Choroid plexus epithelial cell (primary cell): ENCODE results near the gene HELZ.
"Not testable (repeated sequence)": the region's sequence is repeated elsewhere in the genome, so short reads cannot be mapped to it uniquely, and the experiment has no call there.

Experiments used
- DNase-seq: peaks from one replicate; pipeline ENCODE4 v3.0.0-alpha.2; 2010; ENCODE audit warnings: low read depth
- H3K4me3 ChIP-seq: 2 replicates; pipeline ENCODE4 v1.5.1; 2011; ENCODE audit warnings: low read depth, mild to moderate bottlenecking, control low read depth, low read length, moderate library complexity
- TF ChIP-seq, protein P1 (sequence below): conservative IDR thresholded peaks from 2 replicates; pipeline ENCODE4 v1.5.1; 2011; ENCODE audit warnings: low read depth, mild to moderate bottlenecking, control low read depth, inconsistent platforms, low read length, moderate library complexity

The HELZ gene

GRCh38 chr17:67044016-67044772 is 200.8 kb downstream of the HELZ start, which contains the start of gene CACNG1:
Gene CACNG1 (plus strand): TSS chr17:67044554. CDS start chr17:67044661, 107 bp downstream.
- TF ChIP-seq, protein P1, sequence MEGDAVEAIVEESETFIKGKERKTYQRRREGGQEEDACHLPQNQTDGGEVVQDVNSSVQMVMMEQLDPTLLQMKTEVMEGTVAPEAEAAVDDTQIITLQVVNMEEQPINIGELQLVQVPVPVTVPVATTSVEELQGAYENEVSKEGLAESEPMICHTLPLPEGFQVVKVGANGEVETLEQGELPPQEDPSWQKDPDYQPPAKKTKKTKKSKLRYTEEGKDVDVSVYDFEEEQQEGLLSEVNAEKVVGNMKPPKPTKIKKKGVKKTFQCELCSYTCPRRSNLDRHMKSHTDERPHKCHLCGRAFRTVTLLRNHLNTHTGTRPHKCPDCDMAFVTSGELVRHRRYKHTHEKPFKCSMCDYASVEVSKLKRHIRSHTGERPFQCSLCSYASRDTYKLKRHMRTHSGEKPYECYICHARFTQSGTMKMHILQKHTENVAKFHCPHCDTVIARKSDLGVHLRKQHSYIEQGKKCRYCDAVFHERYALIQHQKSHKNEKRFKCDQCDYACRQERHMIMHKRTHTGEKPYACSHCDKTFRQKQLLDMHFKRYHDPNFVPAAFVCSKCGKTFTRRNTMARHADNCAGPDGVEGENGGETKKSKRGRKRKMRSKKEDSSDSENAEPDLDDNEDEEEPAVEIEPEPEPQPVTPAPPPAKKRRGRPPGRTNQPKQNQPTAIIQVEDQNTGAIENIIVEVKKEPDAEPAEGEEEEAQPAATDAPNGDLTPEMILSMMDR = no peak

DNA sequence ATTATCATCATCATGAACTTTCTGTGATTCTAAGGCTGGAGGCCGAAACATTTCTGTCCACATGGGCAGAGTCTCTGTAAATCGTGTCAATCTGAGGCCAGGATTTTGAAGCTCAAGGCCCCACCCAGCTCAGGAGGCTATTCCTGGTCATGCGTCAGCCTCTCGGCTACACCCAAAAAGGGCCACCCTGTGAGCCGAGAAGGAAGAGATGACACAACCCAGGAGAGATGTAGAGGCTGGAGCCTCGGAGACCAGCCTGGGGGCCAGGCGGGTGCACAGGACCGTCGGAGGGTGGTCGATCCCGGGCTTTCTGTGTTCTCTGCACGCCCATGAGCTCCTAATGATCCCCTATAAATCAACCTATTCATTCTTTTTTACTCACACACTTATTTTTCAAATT is 201.7 kb downstream of the HELZ start:
- TF ChIP-seq, protein P1 = no peak
- no peak for DNase-seq
- H3K4me3 ChIP-seq = no peak overlapping the region

More at GRCh38 chr17:67044016-67044772, 200.8 kb downstream of the HELZ start, which contains the start of gene CACNG1:
- H3K4me3 ChIP-seq = no peak within 1 kb of the TSS
- DNase-seq = no peak

DNA sequence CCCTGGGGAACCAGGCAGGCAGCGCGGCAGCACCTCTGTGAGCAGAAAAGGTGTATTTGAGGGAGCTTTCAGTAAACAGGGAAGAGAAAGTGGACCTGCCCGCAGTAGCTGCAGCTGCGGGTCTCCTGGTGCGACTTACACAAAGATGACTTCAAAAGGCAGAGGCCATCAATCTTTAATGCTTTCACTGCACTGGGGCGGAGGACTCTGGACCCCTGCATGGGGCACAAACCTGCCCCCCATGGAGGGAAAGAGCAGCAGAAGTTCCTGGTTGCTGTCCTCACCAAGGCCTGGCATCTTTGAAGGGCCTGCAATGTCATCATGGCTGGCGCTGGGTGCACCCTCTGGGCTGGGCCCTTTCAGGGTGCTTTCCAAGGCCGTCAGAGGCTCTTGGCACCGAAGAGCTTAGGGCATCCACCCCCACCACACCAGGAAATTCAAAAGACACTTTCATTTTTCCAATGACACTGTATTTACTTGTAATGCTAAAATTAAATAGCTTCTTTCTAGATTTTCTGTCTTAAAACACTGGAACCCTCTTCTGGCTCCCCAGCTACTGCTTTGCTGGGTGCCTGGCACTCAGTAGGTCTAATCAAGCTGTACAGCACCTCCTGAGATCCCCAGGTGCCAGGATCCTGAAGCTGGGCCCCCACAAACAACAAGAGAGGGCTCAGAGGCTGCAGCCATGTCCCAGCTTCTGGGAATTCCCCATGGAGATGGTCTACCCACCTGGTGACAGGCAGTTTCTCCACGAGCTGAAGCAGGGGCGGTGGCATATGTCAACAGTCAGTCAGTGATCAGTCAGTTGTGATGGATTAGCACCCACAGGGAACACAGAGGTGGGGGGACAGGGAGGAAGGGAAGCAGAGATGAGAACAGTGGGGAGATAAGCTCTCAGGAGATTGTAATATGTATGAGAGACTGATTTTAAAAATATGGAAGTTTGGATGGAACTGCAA is 202.8 kb downstream of the HELZ start:
- DNase-seq = no peak
- TF ChIP-seq, protein P1 = no peak
- H3K4me3 ChIP-seq = no peak overlapping the region

GRCh38 chr17:67041531-67041930 is 203.5 kb downstream of the HELZ start:
- no peak for DNase-seq
- no peak overlapping the region for H3K4me3 ChIP-seq
- TF ChIP-seq, protein P1 = no peak

- not testable (repeated sequence) for DNase-seq, H3K4me3 ChIP-seq
These were observed 203.9 kb downstream of the HELZ start for GRCh38 chr17:67041119-67041518.

- TF ChIP-seq, protein P1 = no peak
- DNase-seq = no peak
These were observed 204.3 kb downstream of the HELZ start for GRCh38 chr17:67040652-67041051.

DNA sequence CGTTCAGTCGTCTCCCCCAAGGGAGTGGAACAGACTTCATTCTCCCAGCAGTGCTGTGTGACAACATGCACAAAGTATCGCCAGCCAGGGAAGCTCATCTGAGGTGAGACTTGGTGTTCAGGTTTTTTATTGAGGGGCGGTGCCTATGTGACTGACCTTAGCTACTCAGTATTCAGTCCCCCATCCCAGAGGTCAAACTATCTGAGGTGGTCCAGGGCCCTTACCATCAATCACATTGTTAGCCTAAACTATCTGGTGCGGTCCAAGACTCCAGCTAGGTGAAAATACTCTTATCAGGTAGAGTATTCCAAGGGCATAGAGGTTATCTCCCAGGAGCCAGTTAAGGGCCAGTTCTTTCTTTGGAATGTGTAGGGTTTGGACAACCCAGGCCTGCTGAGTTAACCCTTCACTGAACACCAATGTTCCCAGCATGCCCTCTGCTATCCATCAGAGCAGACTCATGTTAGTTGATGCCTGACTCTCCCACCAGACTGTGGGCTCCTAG is 206.1 kb downstream of the HELZ start:
- DNase-seq = no peak
- no peak overlapping the region for H3K4me3 ChIP-seq
- TF ChIP-seq, protein P1 = no peak

More at GRCh38 chr17:67040652-67041051, 204.3 kb downstream of the HELZ start:
- H3K4me3 ChIP-seq = no peak overlapping the region
